Measurements from ENCODE around the gene R3HCC1L. TPM values are rescaled to one million over a fixed set of nuclear protein-coding genes. Genes with fewer than 3 reads are reported as not detected.
"Not testable (repeated sequence)": the region's sequence is repeated elsewhere in the genome, so short reads cannot be mapped to it uniquely, and the experiment has no call there.

The R3HCC1L gene
- total RNA-seq, 1 experiment from 2014 or later = 10.9 TPM

GRCh38 chr10:98170249-98171117, 36.0 kb downstream of the R3HCC1L start:
- DNase-seq (ENCODE audit: extremely low read depth, low read depth) = peak; percentile 44

- no peak for DNase-seq (ENCODE audit: extremely low read depth, low read depth)
These were observed 37.6 kb downstream of the R3HCC1L start for GRCh38 chr10:98172073-98172472.

GRCh38 chr10:98172495-98172894, 38.0 kb downstream of the R3HCC1L start:
- no peak for DNase-seq (ENCODE audit: extremely low read depth, low read depth)

- DNase-seq (ENCODE audit: extremely low read depth, low read depth) = no peak
These were observed 38.8 kb downstream of the R3HCC1L start for GRCh38 chr10:98173260-98173659.

- DNase-seq (ENCODE audit: extremely low read depth, low read depth) = not testable (repeated sequence)
These were observed 48.0 kb downstream of the R3HCC1L start for GRCh38 chr10:98182351-98182915.

- no peak for DNase-seq (ENCODE audit: extremely low read depth, low read depth)
These were observed 52.2 kb downstream of the R3HCC1L start for GRCh38 chr10:98186681-98187080.

- not testable (repeated sequence) for DNase-seq (ENCODE audit: extremely low read depth, low read depth)
These were observed 56.3 kb downstream of the R3HCC1L start for GRCh38 chr10:98190773-98191172.

- DNase-seq (ENCODE audit: extremely low read depth, low read depth) = no peak
These were observed 58.6 kb downstream of the R3HCC1L start for GRCh38 chr10:98193037-98193436.

GRCh38 chr10:98194633-98195032, 60.2 kb downstream of the R3HCC1L start:
- no peak for DNase-seq (ENCODE audit: extremely low read depth, low read depth)

GRCh38 chr10:98195120-98195519, 60.7 kb downstream of the R3HCC1L start:
- DNase-seq (ENCODE audit: extremely low read depth, low read depth) = no peak

GRCh38 chr10:98196985-98197384, 62.5 kb downstream of the R3HCC1L start:
- no peak for DNase-seq (ENCODE audit: extremely low read depth, low read depth)

- DNase-seq (ENCODE audit: extremely low read depth, low read depth) = no peak
These were observed 67.3 kb downstream of the R3HCC1L start for GRCh38 chr10:98201760-98202159.

- DNase-seq (ENCODE audit: extremely low read depth, low read depth) = no peak
These were observed 67.9 kb downstream of the R3HCC1L start for GRCh38 chr10:98202378-98202777.

- no peak for DNase-seq (ENCODE audit: extremely low read depth, low read depth)
These were observed 70.9 kb downstream of the R3HCC1L start for GRCh38 chr10:98205351-98205750.

- DNase-seq (ENCODE audit: extremely low read depth, low read depth) = no peak
These were observed 74.5 kb downstream of the R3HCC1L start for GRCh38 chr10:98208925-98209324.

- no peak for DNase-seq (ENCODE audit: extremely low read depth, low read depth)
These were observed 75.0 kb downstream of the R3HCC1L start for GRCh38 chr10:98209441-98209840.

- no peak for DNase-seq (ENCODE audit: extremely low read depth, low read depth)
These were observed 77.7 kb downstream of the R3HCC1L start for GRCh38 chr10:98212196-98212595.

GRCh38 chr10:98213740-98214139, 79.3 kb downstream of the R3HCC1L start:
- no peak for DNase-seq (ENCODE audit: extremely low read depth, low read depth)

GRCh38 chr10:98215373-98215772, 80.9 kb downstream of the R3HCC1L start:
- no peak for DNase-seq (ENCODE audit: extremely low read depth, low read depth)

- DNase-seq (ENCODE audit: extremely low read depth, low read depth) = no peak
These were observed 83.3 kb downstream of the R3HCC1L start for GRCh38 chr10:98217801-98218200.

GRCh38 chr10:98223874-98224273, 89.4 kb downstream of the R3HCC1L start:
- DNase-seq (ENCODE audit: extremely low read depth, low read depth) = no peak

- no peak for DNase-seq (ENCODE audit: extremely low read depth, low read depth)
These were observed 90.1 kb downstream of the R3HCC1L start for GRCh38 chr10:98224509-98224908.

Data from NCI-H460 (cell line).